HEK293 (cell line): Measurements from ENCODE around the gene MCM10.

ENCODE experiments used
- GLIS1 ChIP-seq: fragments of 450-650 bp; formaldehyde crosslinking; IDR thresholded peaks from 2 replicates; pipeline ENCODE4 v1.5.1; 2016; ENCODE audit warnings: missing biosample characterization, missing genetic modification characterization
- KLF7 ChIP-seq: fragments of 450-650 bp; formaldehyde crosslinking; IDR thresholded peaks from 2 replicates; pipeline ENCODE4 v1.5.1; 2016; ENCODE audit warnings: missing biosample characterization, missing genetic modification characterization, borderline replicate concordance
- MEIS1 ChIP-seq: sonication (generic); formaldehyde crosslinking; IDR thresholded peaks from 2 replicates; pipeline ENCODE4 v1.8.1; 2022; ENCODE audit warnings: missing genetic modification reagents, mild to moderate bottlenecking, borderline replicate concordance
- PBX3 ChIP-seq: sonication (generic); formaldehyde crosslinking; IDR thresholded peaks from 2 replicates; pipeline ENCODE4 v1.8.1; 2022; ENCODE audit warnings: mild to moderate bottlenecking, moderate library complexity, missing genetic modification reagents
- WT1 ChIP-seq: fragments of 450-650 bp; formaldehyde crosslinking; IDR thresholded peaks from 2 replicates; pipeline ENCODE4 v1.5.1; 2016; ENCODE audit warnings: missing biosample characterization, missing genetic modification characterization
- ZBTB8A ChIP-seq: fragments of 450-650 bp; formaldehyde crosslinking; IDR thresholded peaks from 2 replicates; pipeline ENCODE4 v1.5.1; 2016; ENCODE audit warnings: missing biosample characterization, missing genetic modification characterization
- ZNF10 ChIP-seq: fragments of 450-650 bp; formaldehyde crosslinking; IDR thresholded peaks from 2 replicates; pipeline ENCODE4 v1.5.1; 2017; ENCODE audit warnings: missing biosample characterization, missing genetic modification characterization
- ZNF132 ChIP-seq: fragments of 450-650 bp; formaldehyde crosslinking; IDR thresholded peaks from 2 replicates; pipeline ENCODE4 v1.5.1; 2017; ENCODE audit warnings: missing biosample characterization, missing genetic modification characterization, borderline replicate concordance
- ZNF146 ChIP-seq: fragments of 450-650 bp; formaldehyde crosslinking; IDR thresholded peaks from 2 replicates; pipeline ENCODE4 v1.5.1; 2016; ENCODE audit warnings: missing biosample characterization, missing genetic modification characterization
- ZNF184 ChIP-seq: fragments of 450-650 bp; IDR thresholded peaks from 2 replicates; pipeline ENCODE4 v1.5.1; 2018; ENCODE audit warnings: missing biosample characterization, mild to moderate bottlenecking, missing genetic modification characterization
- ZNF19 ChIP-seq: fragments of 450-650 bp; formaldehyde crosslinking; IDR thresholded peaks from 2 replicates; pipeline ENCODE4; 2016; ENCODE audit warnings: missing biosample characterization, missing genetic modification characterization, low read depth
- ZNF335 ChIP-seq: fragments of 450-650 bp; formaldehyde crosslinking; conservative IDR thresholded peaks from 2 replicates; pipeline ENCODE4 v1.5.1; 2016; ENCODE audit warnings: missing biosample characterization, missing genetic modification characterization
- ZNF433 ChIP-seq: fragments of 450-650 bp; formaldehyde crosslinking; IDR thresholded peaks from 2 replicates; pipeline ENCODE4 v1.5.1; 2016; ENCODE audit warnings: missing biosample characterization, missing genetic modification characterization, low read depth
- ZNF518A ChIP-seq: fragments of 450-650 bp; formaldehyde crosslinking; conservative IDR thresholded peaks from 2 replicates; pipeline ENCODE4 v1.5.1; 2016; ENCODE audit warnings: low read depth, missing biosample characterization, missing genetic modification characterization
- ZNF548 ChIP-seq: fragments of 450-650 bp; formaldehyde crosslinking; IDR thresholded peaks from 2 replicates; pipeline ENCODE4 v1.5.1; 2016; ENCODE audit warnings: missing biosample characterization, missing genetic modification characterization
- ZNF600 ChIP-seq: fragments of 450-650 bp; formaldehyde crosslinking; IDR thresholded peaks from 2 replicates; pipeline ENCODE4 v1.5.1; 2016; ENCODE audit warnings: missing biosample characterization, missing genetic modification characterization
- ZNF626 ChIP-seq: fragments of 450-650 bp; sonication (Bioruptor Pico); formaldehyde crosslinking; IDR thresholded peaks from 2 replicates; pipeline ENCODE4 v1.5.1; 2018; ENCODE audit warnings: missing biosample characterization, missing genetic modification characterization, inconsistent platforms
- ZNF660 ChIP-seq: fragments of 450-650 bp; IDR thresholded peaks from 2 replicates; pipeline ENCODE4 v1.5.1; 2018; ENCODE audit warnings: missing biosample characterization, mild to moderate bottlenecking, missing genetic modification characterization
- ZNF792 ChIP-seq: fragments of 450-650 bp; formaldehyde crosslinking; IDR thresholded peaks from 2 replicates; pipeline ENCODE4 v1.5.1; 2016; ENCODE audit warnings: missing biosample characterization, missing genetic modification characterization
- ZNF830 ChIP-seq: fragments of 450-650 bp; IDR thresholded peaks from 2 replicates; pipeline ENCODE4 v1.5.0; 2018; ENCODE audit warnings: missing biosample characterization, missing genetic modification characterization, low read depth, mild to moderate bottlenecking, moderate library complexity
- ZNF843 ChIP-seq: fragments of 450-650 bp; formaldehyde crosslinking; IDR thresholded peaks from 2 replicates; pipeline ENCODE4 v1.5.1; 2016; ENCODE audit warnings: missing biosample characterization, missing genetic modification characterization
- TF ChIP-seq, protein P1 (sequence below): fragments of 450-650 bp; formaldehyde crosslinking; IDR thresholded peaks from 2 replicates; pipeline ENCODE4 v1.5.1; 2016; ENCODE audit warnings: missing biosample characterization, missing genetic modification characterization
- TF ChIP-seq, protein P2 (sequence below): fragments of 450-650 bp; formaldehyde crosslinking; IDR thresholded peaks from 2 replicates; pipeline ENCODE4 v1.5.1; 2017; ENCODE audit warnings: missing biosample characterization, missing genetic modification characterization
- TF ChIP-seq, protein P3 (sequence below): fragments of 450-650 bp; formaldehyde crosslinking; IDR thresholded peaks from 2 replicates; pipeline ENCODE4 v1.5.1; 2016; ENCODE audit warnings: missing biosample characterization, missing genetic modification characterization
- TF ChIP-seq, protein P4 (sequence below): fragments of 450-650 bp; formaldehyde crosslinking; IDR thresholded peaks from 2 replicates; pipeline ENCODE4 v1.5.1; 2016; ENCODE audit warnings: missing biosample characterization, missing genetic modification characterization

Gene MCM10

DNA sequence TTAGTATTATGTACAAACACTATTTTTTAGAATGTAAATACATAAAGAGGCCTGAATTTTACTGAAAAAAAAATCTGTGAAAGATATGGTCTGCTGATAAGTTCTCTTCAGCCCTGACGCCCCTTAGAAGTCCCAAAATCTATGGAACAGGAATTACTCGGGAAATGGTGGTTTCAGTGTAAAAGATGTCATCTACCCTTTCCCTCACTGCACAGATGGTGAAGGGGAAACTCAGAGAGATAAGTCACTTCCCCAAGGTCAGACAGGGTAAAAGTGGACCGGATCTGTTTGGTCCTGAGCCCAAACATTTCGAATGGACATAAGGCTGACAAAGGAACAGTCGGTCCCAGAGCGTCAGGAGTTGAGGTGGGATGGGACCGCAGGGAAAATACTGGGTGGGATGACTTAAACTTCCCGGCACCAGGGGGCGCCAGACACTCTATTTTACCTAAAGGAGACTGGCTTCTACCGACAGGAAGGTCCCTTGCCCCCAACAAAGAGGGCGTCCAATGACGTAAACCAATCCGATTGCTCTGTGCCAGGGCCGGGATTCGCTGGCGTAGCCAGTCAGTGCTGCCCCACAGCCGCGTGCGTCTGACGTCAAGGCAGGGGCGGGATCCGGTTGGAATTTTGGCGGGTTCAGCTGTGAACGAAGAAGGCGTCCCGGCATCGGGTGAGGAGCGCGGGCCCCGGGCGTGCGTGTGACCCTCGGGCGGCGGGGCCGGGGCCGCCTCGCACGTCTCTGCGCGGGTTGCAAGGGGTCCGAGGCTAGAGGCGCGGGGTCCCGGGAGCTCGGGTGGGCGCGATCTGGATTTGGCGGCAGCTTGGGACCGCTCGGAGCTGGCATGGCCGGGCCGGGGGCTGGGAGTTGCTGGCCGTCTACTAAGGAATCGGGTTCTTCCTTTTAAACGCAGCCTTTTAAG is at the start of gene MCM10 (continued):
- TF ChIP-seq, protein P1, sequence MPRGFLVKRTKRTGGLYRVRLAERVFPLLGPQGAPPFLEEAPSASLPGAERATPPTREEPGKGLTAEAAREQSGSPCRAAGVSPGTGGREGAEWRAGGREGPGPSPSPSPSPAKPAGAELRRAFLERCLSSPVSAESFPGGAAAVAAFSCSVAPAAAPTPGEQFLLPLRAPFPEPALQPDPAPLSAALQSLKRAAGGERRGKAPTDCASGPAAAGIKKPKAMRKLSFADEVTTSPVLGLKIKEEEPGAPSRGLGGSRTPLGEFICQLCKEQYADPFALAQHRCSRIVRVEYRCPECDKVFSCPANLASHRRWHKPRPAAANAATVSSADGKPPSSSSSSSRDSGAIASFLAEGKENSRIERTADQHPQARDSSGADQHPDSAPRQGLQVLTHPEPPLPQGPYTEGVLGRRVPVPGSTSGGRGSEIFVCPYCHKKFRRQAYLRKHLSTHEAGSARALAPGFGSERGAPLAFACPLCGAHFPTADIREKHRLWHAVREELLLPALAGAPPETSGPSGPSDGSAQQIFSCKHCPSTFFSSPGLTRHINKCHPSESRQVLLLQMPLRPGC (tag by site-specific recombination) = no peak
- no peak for TF ChIP-seq ZNF830 (tag by site-specific recombination)
- TF ChIP-seq, protein P2, sequence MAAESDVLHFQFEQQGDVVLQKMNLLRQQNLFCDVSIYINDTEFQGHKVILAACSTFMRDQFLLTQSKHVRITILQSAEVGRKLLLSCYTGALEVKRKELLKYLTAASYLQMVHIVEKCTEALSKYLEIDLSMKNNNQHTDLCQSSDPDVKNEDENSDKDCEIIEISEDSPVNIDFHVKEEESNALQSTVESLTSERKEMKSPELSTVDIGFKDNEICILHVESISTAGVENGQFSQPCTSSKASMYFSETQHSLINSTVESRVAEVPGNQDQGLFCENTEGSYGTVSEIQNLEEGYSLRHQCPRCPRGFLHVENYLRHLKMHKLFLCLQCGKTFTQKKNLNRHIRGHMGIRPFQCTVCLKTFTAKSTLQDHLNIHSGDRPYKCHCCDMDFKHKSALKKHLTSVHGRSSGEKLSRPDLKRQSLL = no peak
- peak; percentile 57; the same call in 1 of the 2 replicates for TF ChIP-seq ZNF660 (tag by site-specific recombination)
- no peak for TF ChIP-seq ZNF19
- TF ChIP-seq ZNF600 = no peak
- TF ChIP-seq ZBTB8A (tag by site-specific recombination) = peak; percentile 86
- no peak for TF ChIP-seq ZNF184
- peak; percentile 36; the same call in 1 of the 2 replicates for TF ChIP-seq GLIS1 (tag by site-specific recombination)
- TF ChIP-seq ZNF10 = peak; percentile 93
- TF ChIP-seq, protein P3, sequence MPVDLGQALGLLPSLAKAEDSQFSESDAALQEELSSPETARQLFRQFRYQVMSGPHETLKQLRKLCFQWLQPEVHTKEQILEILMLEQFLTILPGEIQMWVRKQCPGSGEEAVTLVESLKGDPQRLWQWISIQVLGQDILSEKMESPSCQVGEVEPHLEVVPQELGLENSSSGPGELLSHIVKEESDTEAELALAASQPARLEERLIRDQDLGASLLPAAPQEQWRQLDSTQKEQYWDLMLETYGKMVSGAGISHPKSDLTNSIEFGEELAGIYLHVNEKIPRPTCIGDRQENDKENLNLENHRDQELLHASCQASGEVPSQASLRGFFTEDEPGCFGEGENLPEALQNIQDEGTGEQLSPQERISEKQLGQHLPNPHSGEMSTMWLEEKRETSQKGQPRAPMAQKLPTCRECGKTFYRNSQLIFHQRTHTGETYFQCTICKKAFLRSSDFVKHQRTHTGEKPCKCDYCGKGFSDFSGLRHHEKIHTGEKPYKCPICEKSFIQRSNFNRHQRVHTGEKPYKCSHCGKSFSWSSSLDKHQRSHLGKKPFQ = no peak
- TF ChIP-seq ZNF548 (tag by site-specific recombination) = no peak
- TF ChIP-seq ZNF433 (tag by site-specific recombination) = no peak
- TF ChIP-seq ZNF792 (tag by site-specific recombination) = no peak
- TF ChIP-seq ZNF335 (tag by site-specific recombination) = no peak; the same call in 1 of the 2 replicates
- TF ChIP-seq PBX3 (CRISPR knock-in tag) = peak; percentile 74; the same call in 1 of the 2 replicates
- no peak for TF ChIP-seq ZNF843 (tag by site-specific recombination)
- TF ChIP-seq MEIS1 (CRISPR knock-in tag) = no peak
- TF ChIP-seq ZNF132 = no peak
- TF ChIP-seq WT1 (tag by site-specific recombination) = no peak; the same call in 1 of the 2 replicates
- no peak for TF ChIP-seq ZNF146 (tag by site-specific recombination)
- peak; percentile 42 for TF ChIP-seq ZNF518A (tag by site-specific recombination)
- TF ChIP-seq KLF7 (tag by site-specific recombination) = no peak
- TF ChIP-seq, protein P4, sequence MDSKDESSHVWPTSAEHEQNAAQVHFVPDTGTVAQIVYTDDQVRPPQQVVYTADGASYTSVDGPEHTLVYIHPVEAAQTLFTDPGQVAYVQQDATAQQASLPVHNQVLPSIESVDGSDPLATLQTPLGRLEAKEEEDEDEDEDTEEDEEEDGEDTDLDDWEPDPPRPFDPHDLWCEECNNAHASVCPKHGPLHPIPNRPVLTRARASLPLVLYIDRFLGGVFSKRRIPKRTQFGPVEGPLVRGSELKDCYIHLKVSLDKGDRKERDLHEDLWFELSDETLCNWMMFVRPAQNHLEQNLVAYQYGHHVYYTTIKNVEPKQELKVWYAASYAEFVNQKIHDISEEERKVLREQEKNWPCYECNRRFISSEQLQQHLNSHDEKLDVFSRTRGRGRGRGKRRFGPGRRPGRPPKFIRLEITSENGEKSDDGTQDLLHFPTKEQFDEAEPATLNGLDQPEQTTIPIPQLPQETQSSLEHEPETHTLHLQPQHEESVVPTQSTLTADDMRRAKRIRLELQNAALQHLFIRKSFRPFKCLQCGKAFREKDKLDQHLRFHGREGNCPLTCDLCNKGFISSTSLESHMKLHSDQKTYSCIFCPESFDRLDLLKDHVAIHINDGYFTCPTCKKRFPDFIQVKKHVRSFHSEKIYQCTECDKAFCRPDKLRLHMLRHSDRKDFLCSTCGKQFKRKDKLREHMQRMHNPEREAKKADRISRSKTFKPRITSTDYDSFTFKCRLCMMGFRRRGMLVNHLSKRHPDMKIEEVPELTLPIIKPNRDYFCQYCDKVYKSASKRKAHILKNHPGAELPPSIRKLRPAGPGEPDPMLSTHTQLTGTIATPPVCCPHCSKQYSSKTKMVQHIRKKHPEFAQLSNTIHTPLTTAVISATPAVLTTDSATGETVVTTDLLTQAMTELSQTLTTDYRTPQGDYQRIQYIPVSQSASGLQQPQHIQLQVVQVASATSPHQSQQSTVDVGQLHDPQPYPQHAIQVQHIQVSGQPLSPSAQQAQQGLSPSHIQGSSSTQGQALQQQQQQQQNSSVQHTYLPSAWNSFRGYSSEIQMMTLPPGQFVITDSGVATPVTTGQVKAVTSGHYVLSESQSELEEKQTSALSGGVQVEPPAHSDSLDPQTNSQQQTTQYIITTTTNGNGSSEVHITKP = peak; percentile 45
- no peak for TF ChIP-seq ZNF626
